Spinal cord (tissue), 10 donors: ENCODE measurements around the gene CEBPA. TPM values are rescaled to one million over a fixed set of nuclear protein-coding genes. Genes with fewer than 3 reads are reported as not detected.

Source experiments
- DNase-seq, 6 donors: peaks; one replicate each; pipeline versions ENCODE4 v3.0.0 to v3.0.0-alpha.2; 2013 to 2015; ENCODE audit warnings: low spot score in 6 of 6, low read depth in 4 of 6
- H3K27ac ChIP-seq: one replicate; pipeline ENCODE4 v1.5.1; 2013; ENCODE audit warnings: low read depth, low read length, control low read depth
- H3K27me3 ChIP-seq: one replicate; pipeline ENCODE4 v1.6.1; 2013; ENCODE audit warnings: low read length; ENCODE audit not compliant: control insufficient read depth, insufficient read depth
- H3K36me3 ChIP-seq: one replicate; pipeline ENCODE4 v1.6.1; 2013; ENCODE audit warnings: low read length; ENCODE audit not compliant: control insufficient read depth, insufficient read depth
- H3K4me1 ChIP-seq: one replicate; pipeline ENCODE4 v1.6.1; 2013; ENCODE audit warnings: low read length; ENCODE audit not compliant: control insufficient read depth, insufficient read depth
- H3K4me3 ChIP-seq: one replicate; pipeline ENCODE4 v1.5.1; 2013; ENCODE audit warnings: low read depth, low read length, control low read depth
- H3K9me3 ChIP-seq: one replicate; pipeline ENCODE4 v1.6.1; 2013; ENCODE audit warnings: low read length; ENCODE audit not compliant: control insufficient read depth, insufficient read depth
- WGBS: methylation state at CpG from one replicate; pipeline ENCODE4 v1.1.5; 2013; ENCODE audit warnings: missing lambda C conversion rate; ENCODE audit not compliant: insufficient coverage; 5-methylcytosine and 5-hydroxymethylcytosine counted together
- polyA plus RNA-seq, 2 donors: library from polyadenylated mRNA; unstranded; fragments of 120-200 nt; gene quantifications; one replicate each; pipeline ENCODE4 v1.2.1, GENCODE V29; 2013; ENCODE audit not compliant: insufficient read length in 2 of 2
- total RNA-seq, 2 donors: library from RNA; depleted of rRNA in 1 of 2; stranded (reverse); fragments of 120-200 nt in 1 of 2; fragments of >200 nt in 1 of 2; gene quantifications; one replicate each; pipeline versions ENCODE4 v1.2.3 to v1.2.4, GENCODE V29; 2013 to 2014
- donor health status: healthy.

The CEBPA gene
- total and polyA plus RNA-seq, 4 donors: 5.1 to 6.7 (median 6.2) TPM

- Histone ChIP-seq H3K27me3 (peaks cover 5% of the 10 kb centered on the region), H3K9me3 (no peaks in the 10 kb centered on the region), H3K4me1 (peaks cover 15% of the 10 kb centered on the region), H3K36me3 (no peaks in the 10 kb centered on the region), H3K27ac (no peak overlapping the region), H3K4me3 (no peak overlapping the region)
- DNase-seq: no peak
- 83% methylated on average over 3 of the region's 14 CpGs for WGBS
Observed at GRCh38 chr19:33282036-33282671, 20.2 kb downstream of the CEBPA start.

DNA sequence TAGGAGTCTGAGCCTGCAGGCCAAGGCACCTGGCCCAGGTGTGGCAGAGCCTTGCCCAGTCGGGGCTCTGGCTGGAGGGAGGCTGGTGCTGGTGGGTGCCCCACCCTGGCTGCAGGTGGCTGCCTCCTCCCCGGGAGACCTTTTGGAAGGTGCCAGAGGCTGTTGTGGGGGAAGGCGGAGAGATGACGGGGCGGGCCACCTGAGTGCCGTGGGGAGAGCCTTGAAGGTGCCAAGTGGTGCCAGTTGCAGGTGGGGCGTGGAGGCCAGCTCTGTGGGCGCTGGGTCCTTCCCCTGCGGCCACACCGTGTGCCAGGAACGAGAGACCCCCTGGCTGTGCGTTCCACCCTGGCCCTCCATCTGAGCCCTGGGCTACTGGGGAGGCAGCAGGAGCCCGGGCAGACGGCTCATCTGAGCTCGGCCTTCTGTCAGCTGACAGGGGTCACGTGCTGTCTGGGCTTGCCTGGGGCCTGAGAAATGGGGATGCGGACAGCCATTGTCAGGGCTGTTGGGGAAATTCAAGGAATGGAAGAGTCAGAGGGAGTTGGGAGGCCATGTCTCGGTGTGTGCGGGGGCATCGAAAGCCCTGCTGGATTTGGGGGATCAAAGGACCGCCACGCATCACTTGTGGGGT, 20.9 kb downstream of the CEBPA start:
- Histone ChIP-seq H3K27ac (no peak overlapping the region), H3K9me3 (no peaks in the 10 kb centered on the region), H3K4me1 (peaks cover 15% of the 10 kb centered on the region), H3K4me3 (no peak overlapping the region), H3K36me3 (no peaks in the 10 kb centered on the region), H3K27me3 (peaks cover 5% of the 10 kb centered on the region)
- DNase-seq: no peak
- WGBS: 86% methylated on average over 22 of the region's 22 CpGs

GRCh38 chr19:33280351-33280921, 21.9 kb downstream of the CEBPA start:
- no peaks in the 10 kb centered on the region for H3K27me3 ChIP-seq
- H3K4me1 ChIP-seq: peaks cover 15% of the 10 kb centered on the region
- H3K36me3 ChIP-seq: no peaks in the 10 kb centered on the region
- no peaks in the 10 kb centered on the region for H3K9me3 ChIP-seq
- H3K4me3 ChIP-seq: no peak overlapping the region
- WGBS: 79% methylated on average over 7 of the region's 8 CpGs
- H3K27ac ChIP-seq: no peak overlapping the region
- DNase-seq: no peak

DNA sequence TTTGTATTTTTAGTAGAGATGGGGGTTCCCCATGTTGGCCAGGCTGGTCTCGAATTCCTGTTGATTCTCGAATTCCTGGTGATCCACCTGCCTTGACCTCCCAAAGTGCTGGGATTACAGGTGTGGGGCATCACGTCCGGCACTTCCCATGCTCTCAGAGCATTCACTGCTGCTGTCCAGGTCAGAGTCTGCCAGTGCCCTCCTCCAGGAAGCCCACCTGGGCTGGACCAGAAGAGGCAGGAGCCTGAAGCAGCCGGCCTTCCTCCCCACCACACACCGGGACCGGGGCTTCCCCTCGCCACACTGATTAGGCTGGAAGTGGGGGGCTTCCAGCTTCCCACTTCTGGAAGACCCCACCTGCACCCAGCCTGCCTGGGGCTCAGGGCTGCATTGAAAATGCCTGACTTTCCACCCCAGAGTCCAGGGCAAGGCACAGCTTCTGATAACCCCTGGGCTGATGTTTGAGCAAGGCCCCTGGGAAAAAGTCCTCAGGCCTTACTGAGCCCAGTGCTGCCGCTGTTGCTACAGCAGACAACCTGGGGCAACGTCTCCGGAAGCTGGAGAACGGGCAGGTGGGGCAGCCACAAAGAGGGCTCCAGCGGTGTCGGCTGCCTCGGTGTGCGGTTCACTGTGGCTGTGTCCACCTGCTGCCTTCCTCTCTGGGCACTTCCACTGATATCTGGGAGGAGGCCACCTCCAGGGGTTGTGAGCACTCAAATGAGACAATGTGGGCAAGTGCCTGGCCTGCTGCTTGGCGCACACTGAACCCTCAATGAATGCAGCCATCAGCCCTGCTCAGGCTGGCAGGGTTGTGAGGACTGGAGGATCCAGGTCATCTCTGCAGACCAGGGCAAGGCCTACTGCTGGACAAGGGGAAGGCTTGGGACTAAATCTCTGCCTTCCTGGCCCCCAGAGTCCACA, 22.6 kb downstream of the CEBPA start:
- Histone ChIP-seq H3K9me3 (no peaks in the 10 kb centered on the region), H3K4me1 (peaks cover 15% of the 10 kb centered on the region), H3K4me3 (no peak overlapping the region), H3K27me3 (no peaks in the 10 kb centered on the region), H3K27ac (no peak overlapping the region), H3K36me3 (no peaks in the 10 kb centered on the region)
- no peak for DNase-seq
- WGBS: 89% methylated on average over 13 of the region's 17 CpGs

GRCh38 chr19:33278403-33279269, 23.7 kb downstream of the CEBPA start:
- no peaks in the 10 kb centered on the region for H3K27me3 ChIP-seq
- H3K4me1 ChIP-seq: peaks cover 19% of the 10 kb centered on the region
- no peaks in the 10 kb centered on the region for H3K36me3 ChIP-seq
- H3K9me3 ChIP-seq: no peaks in the 10 kb centered on the region
- H3K27ac ChIP-seq: no peak overlapping the region
- 42% methylated on average over 7 of the region's 9 CpGs for WGBS
- H3K4me3 ChIP-seq: no peak overlapping the region
- DNase-seq: no peak

DNA sequence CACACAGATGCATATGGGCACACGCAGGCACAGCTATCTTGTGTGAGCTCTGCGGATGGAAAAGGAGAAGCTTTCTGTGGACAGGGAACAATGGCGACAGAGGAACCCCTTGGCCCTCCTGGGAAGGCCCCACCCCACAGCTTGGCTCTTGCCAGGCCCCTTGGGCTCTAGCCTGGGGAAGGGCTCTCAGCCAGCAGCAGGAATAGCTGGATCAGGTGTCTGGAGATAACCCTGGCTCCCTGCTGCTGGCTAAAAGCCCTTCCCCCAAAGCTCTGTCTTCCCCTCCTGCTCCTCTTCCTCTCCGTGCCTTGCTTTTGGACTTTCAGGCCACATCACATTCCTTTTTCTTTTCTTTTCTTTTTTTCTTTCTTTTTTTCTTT, 24.3 kb downstream of the CEBPA start:
- no peaks in the 10 kb centered on the region for H3K36me3 ChIP-seq
- 92% methylated on average over 3 of the region's 4 CpGs for WGBS
- peaks cover 23% of the 10 kb centered on the region for H3K4me1 ChIP-seq
- H3K27me3 ChIP-seq: no peaks in the 10 kb centered on the region
- H3K27ac ChIP-seq: no peak overlapping the region
- DNase-seq: no peak
- H3K9me3 ChIP-seq: no peaks in the 10 kb centered on the region
- H3K4me3 ChIP-seq: no peak overlapping the region

- Histone ChIP-seq H3K27ac (no peak overlapping the region), H3K36me3 (no peaks in the 10 kb centered on the region), H3K4me3 (no peak overlapping the region), H3K27me3 (no peaks in the 10 kb centered on the region), H3K9me3 (no peaks in the 10 kb centered on the region), H3K4me1 (peaks cover 23% of the 10 kb centered on the region)
- DNase-seq: no peak
- 88% methylated on average over 10 of the region's 12 CpGs for WGBS
Observed at GRCh38 chr19:33277434-33277833, 24.9 kb downstream of the CEBPA start.

DNA sequence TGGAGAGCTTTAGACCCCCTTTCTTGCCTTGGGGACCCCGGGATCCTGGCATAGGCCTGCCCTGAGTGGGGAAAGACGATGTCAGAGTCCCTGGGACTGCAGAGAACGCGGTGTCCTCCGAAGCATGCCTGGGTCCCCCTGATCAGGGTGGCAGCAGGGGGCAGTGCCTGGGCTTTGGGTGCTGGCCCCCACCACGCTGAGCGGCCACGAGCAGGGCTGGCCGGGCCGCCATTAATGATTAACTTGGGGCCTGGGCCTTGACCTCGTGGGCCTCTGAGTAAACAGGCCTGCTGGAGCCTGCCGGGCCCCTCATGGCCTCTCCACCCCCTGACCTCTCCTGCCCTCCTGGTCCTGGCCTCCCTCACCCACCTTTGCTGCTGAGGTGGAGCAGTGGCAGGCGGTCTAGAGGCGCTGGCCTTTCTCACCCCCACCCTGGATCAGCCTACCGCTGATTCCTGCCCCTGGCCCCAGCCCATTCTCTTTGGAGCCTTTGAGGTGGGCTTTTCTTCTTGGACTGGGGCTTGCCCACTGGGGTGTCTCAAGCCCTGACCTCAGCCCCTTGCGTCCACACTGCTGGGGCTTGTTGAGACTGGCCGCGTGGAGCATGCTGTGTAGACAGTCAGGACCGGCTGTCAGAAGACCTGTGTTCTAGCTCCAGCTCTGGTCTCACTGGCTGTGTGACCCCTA, 26.3 kb downstream of the CEBPA start:
- DNase-seq: no peak
- no peak overlapping the region for H3K4me3 ChIP-seq
- 81% methylated on average over 19 of the region's 19 CpGs for WGBS
- H3K27me3 ChIP-seq: no peaks in the 10 kb centered on the region
- no peaks in the 10 kb centered on the region for H3K36me3 ChIP-seq
- peaks cover 23% of the 10 kb centered on the region for H3K4me1 ChIP-seq
- no peak overlapping the region for H3K27ac ChIP-seq
- no peaks in the 10 kb centered on the region for H3K9me3 ChIP-seq
